Liver (tissue), 9 donors: Measurements from ENCODE around the gene MYO10. TPM values are rescaled to one million over a fixed set of nuclear protein-coding genes. Genes with fewer than 3 reads are reported as not detected.

Experiments used
- DNase-seq: peaks from one replicate; pipeline ENCODE4 v3.0.0-alpha.2; 2017; ENCODE audit warnings: low spot score
- H3K27ac ChIP-seq, 2 donors: one replicate each; pipeline ENCODE4 v1.7.0; 2013; ENCODE audit warnings: inconsistent platforms in 2 of 2, low read length in 2 of 2, control low read depth in 1 of 2, low read depth in 1 of 2, mild to moderate bottlenecking in 1 of 2
- H3K27me3 ChIP-seq, 4 donors: one replicate each; pipeline versions ENCODE4 v1.6.1 to v1.7.0; 2013; ENCODE audit warnings: low read length in 3 of 4, inconsistent platforms in 1 of 4, mild to moderate bottlenecking in 1 of 4, moderate library complexity in 1 of 4; ENCODE audit not compliant: control insufficient read depth in 4 of 4, insufficient read depth in 4 of 4
- H3K36me3 ChIP-seq, 4 donors: one replicate each; pipeline versions ENCODE4 v1.6.1 to v1.7.0; 2013; ENCODE audit warnings: low read length in 3 of 4, mild to moderate bottlenecking in 3 of 4, low read depth in 1 of 4, moderate library complexity in 1 of 4; ENCODE audit not compliant: control insufficient read depth in 4 of 4, insufficient read depth in 3 of 4
- H3K4me1 ChIP-seq, 4 donors: one replicate each; pipeline versions ENCODE4 v1.6.1 to v1.7.0; 2013; ENCODE audit warnings: low read length in 3 of 4, mild to moderate bottlenecking in 3 of 4, moderate library complexity in 1 of 4; ENCODE audit not compliant: control insufficient read depth in 4 of 4, insufficient read depth in 4 of 4
- H3K4me3 ChIP-seq, 3 donors: one replicate each; pipeline versions ENCODE4 v1.6.1 to v1.7.0; 2013; ENCODE audit warnings: low read length in 3 of 3, control low read depth in 1 of 3, low read depth in 1 of 3, mild to moderate bottlenecking in 1 of 3
- H3K9ac ChIP-seq, 2 donors: one replicate each; pipeline ENCODE4 v1.7.0; 2013; ENCODE audit warnings: low read length in 2 of 2, mild to moderate bottlenecking in 2 of 2, moderate library complexity in 2 of 2, control low read depth in 1 of 2, low read depth in 1 of 2
- H3K9me3 ChIP-seq, 4 donors: one replicate each; pipeline versions ENCODE4 v1.6.1 to v1.7.0; 2013; ENCODE audit warnings: low read length in 3 of 4; ENCODE audit not compliant: control insufficient read depth in 4 of 4
- EGR1 ChIP-seq, 2 donors: IDR thresholded peaks; 2 replicates each; pipeline ENCODE4 v1.6.1; 2016 to 2018; ENCODE audit warnings: antibody characterized with exemption in 2 of 2, low read depth in 2 of 2
- FOXA1 ChIP-seq: IDR thresholded peaks from 2 replicates; pipeline ENCODE4 v1.6.1; 2016; ENCODE audit warnings: antibody characterized with exemption
- FOXA2 ChIP-seq: IDR thresholded peaks from 2 replicates; pipeline ENCODE4 v1.6.1; 2016; ENCODE audit warnings: antibody characterized with exemption
- GABPA ChIP-seq, 2 donors: IDR thresholded peaks in 1 of 2; conservative IDR thresholded peaks in 1 of 2; 2 replicates each; pipeline ENCODE4 v1.6.1; 2016; ENCODE audit warnings: antibody characterized with exemption in 2 of 2, mild to moderate bottlenecking in 1 of 2, moderate library complexity in 1 of 2
- HNF4A ChIP-seq, 2 donors: conservative IDR thresholded peaks; 2 replicates each; pipeline ENCODE4 v1.6.1; 2016; ENCODE audit warnings: antibody characterized with exemption in 2 of 2, mild to moderate bottlenecking in 2 of 2
- HNF4G ChIP-seq: IDR thresholded peaks from 2 replicates; pipeline ENCODE4 v1.6.1; 2016; ENCODE audit warnings: antibody characterized with exemption
- JUND ChIP-seq, 2 donors: IDR thresholded peaks; 2 replicates each; pipeline ENCODE4 v1.6.1; 2016; ENCODE audit warnings: antibody characterized with exemption in 2 of 2
- NR2F2 ChIP-seq: IDR thresholded peaks from 2 replicates; pipeline ENCODE4 v1.6.1; 2016; ENCODE audit warnings: antibody characterized with exemption
- RAD21 ChIP-seq, 2 donors: IDR thresholded peaks; 2 replicates each; pipeline ENCODE4 v1.6.1; 2016; ENCODE audit warnings: antibody characterized with exemption in 2 of 2, mild to moderate bottlenecking in 2 of 2
- RXRA ChIP-seq, 2 donors: IDR thresholded peaks; 2 replicates each; pipeline ENCODE4 v1.6.1; 2017 to 2018; ENCODE audit warnings: antibody characterized with exemption in 2 of 2, mild to moderate bottlenecking in 1 of 2
- SP1 ChIP-seq: IDR thresholded peaks from 2 replicates; pipeline ENCODE4 v1.6.1; 2018; ENCODE audit warnings: antibody characterized with exemption, mild to moderate bottlenecking
- TAF1 ChIP-seq: conservative IDR thresholded peaks from 2 replicates; pipeline ENCODE4 v1.6.1; 2016; ENCODE audit warnings: antibody characterized with exemption, mild to moderate bottlenecking
- YY1 ChIP-seq: IDR thresholded peaks from 2 replicates; pipeline ENCODE4 v1.6.1; 2016; ENCODE audit warnings: antibody characterized with exemption, mild to moderate bottlenecking
- WGBS: extraction: QIAGEN DNeasy Blood & Tissue Kit; methylation state at CpG from one replicate; pipeline ENCODE4 v1.1.7; 2013; 5-methylcytosine and 5-hydroxymethylcytosine counted together
- polyA plus RNA-seq, 2 donors: library from polyadenylated mRNA; stranded (reverse) in 1 of 2; unstranded in 1 of 2; fragments of 200-250 nt in 1 of 2; fragments of >200 nt in 1 of 2; fragmentation: Nextera tagmentation in 1 of 2; extraction: Ambion mirVana in 1 of 2; gene quantifications; one replicate each; pipeline versions ENCODE4 v1.2.1 to v1.2.3, GENCODE V29; 2013 to 2015
- total RNA-seq, 2 donors: library from RNA; depleted of rRNA; stranded (reverse); fragments of >200 nt; gene quantifications; one replicate each; pipeline ENCODE4 v1.2.3, GENCODE V29; 2014
- TF ChIP-seq, protein P1 (sequence below): IDR thresholded peaks from 2 replicates; pipeline ENCODE4 v1.6.1; 2016; ENCODE audit warnings: antibody characterized with exemption
- TF ChIP-seq, protein P2 (sequence below): fragments of 150-350 bp; IDR thresholded peaks from 2 replicates; pipeline ENCODE4 v1.5.1; 2017; ENCODE audit warnings: improper control_type of control experiment, low read depth, low read length; ENCODE audit not compliant: missing input control
- TF ChIP-seq, protein P3 (sequence below): IDR thresholded peaks from 2 replicates; pipeline ENCODE4 v1.6.1; 2016; ENCODE audit warnings: antibody characterized with exemption, mild to moderate bottlenecking
- TF ChIP-seq, protein P4 (sequence below): IDR thresholded peaks from 2 replicates; pipeline ENCODE4 v1.6.1; 2016; ENCODE audit warnings: antibody characterized with exemption
- TF ChIP-seq, protein P5 (sequence below): IDR thresholded peaks from 2 replicates; pipeline ENCODE4 v1.6.1; 2016; ENCODE audit warnings: antibody characterized with exemption
- donor health status: healthy.
- donor health status: healthy.
- donor health status: healthy.
- donor health status: healthy.
- donor health status: healthy.

Gene MYO10
- total and polyA plus RNA-seq, 4 donors, result 4.3 to 15.3 (median 7.1) TPM

DNA sequence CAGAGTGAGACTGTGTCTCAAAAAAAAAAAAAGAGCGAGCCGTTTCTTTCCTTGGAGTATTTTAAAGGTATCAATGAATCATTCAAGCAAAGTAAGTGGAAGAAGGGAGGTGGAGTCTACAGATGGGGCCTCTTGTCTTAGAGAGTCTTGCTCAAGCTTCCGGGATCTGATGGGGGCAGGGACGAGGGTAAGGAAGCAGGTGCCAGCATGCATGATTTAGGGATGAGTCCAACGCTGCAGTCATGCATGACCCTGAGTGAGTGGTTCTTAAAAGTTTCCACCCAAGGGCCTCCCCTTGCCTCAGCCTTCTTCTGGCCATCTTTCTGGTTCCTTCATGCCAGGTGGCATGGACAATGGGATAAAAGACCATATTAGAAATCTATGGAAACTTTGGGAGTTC is 79.6 kb downstream of the MYO10 start:
- Histone ChIP-seq H3K27me3 (no peaks in the 10 kb centered on the region), H3K27ac (no peak overlapping the region), H3K4me1 (no peaks in the 10 kb centered on the region), H3K9ac (no peak overlapping the region), H3K36me3 (no peaks in the 10 kb centered on the region), H3K9me3 (peaks cover 0 to 4% (median under 1%) of the 10 kb centered on the region in 4 donors), H3K4me3 (no peak overlapping the region)
- no peak for TF ChIP-seq TAF1
- TF ChIP-seq RAD21 (IDR thresholded peaks at IDR 0.05), result no peak
- no peak for TF ChIP-seq YY1
- TF ChIP-seq FOXA1, result no peak
- TF ChIP-seq, protein P1, sequence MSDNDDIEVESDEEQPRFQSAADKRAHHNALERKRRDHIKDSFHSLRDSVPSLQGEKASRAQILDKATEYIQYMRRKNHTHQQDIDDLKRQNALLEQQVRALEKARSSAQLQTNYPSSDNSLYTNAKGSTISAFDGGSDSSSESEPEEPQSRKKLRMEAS, result no peak
- no peak for TF ChIP-seq GABPA (IDR thresholded peaks at IDR 0.05 in 1 of 2, conservative IDR thresholded peaks at IDR 0.05 in 1 of 2)
- no peak for TF ChIP-seq NR2F2
- TF ChIP-seq, protein P2, sequence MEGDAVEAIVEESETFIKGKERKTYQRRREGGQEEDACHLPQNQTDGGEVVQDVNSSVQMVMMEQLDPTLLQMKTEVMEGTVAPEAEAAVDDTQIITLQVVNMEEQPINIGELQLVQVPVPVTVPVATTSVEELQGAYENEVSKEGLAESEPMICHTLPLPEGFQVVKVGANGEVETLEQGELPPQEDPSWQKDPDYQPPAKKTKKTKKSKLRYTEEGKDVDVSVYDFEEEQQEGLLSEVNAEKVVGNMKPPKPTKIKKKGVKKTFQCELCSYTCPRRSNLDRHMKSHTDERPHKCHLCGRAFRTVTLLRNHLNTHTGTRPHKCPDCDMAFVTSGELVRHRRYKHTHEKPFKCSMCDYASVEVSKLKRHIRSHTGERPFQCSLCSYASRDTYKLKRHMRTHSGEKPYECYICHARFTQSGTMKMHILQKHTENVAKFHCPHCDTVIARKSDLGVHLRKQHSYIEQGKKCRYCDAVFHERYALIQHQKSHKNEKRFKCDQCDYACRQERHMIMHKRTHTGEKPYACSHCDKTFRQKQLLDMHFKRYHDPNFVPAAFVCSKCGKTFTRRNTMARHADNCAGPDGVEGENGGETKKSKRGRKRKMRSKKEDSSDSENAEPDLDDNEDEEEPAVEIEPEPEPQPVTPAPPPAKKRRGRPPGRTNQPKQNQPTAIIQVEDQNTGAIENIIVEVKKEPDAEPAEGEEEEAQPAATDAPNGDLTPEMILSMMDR, result no peak
- no peak for TF ChIP-seq HNF4A (conservative IDR thresholded peaks at IDR 0.05)
- TF ChIP-seq, protein P3, sequence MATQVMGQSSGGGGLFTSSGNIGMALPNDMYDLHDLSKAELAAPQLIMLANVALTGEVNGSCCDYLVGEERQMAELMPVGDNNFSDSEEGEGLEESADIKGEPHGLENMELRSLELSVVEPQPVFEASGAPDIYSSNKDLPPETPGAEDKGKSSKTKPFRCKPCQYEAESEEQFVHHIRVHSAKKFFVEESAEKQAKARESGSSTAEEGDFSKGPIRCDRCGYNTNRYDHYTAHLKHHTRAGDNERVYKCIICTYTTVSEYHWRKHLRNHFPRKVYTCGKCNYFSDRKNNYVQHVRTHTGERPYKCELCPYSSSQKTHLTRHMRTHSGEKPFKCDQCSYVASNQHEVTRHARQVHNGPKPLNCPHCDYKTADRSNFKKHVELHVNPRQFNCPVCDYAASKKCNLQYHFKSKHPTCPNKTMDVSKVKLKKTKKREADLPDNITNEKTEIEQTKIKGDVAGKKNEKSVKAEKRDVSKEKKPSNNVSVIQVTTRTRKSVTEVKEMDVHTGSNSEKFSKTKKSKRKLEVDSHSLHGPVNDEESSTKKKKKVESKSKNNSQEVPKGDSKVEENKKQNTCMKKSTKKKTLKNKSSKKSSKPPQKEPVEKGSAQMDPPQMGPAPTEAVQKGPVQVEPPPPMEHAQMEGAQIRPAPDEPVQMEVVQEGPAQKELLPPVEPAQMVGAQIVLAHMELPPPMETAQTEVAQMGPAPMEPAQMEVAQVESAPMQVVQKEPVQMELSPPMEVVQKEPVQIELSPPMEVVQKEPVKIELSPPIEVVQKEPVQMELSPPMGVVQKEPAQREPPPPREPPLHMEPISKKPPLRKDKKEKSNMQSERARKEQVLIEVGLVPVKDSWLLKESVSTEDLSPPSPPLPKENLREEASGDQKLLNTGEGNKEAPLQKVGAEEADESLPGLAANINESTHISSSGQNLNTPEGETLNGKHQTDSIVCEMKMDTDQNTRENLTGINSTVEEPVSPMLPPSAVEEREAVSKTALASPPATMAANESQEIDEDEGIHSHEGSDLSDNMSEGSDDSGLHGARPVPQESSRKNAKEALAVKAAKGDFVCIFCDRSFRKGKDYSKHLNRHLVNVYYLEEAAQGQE, result no peak
- TF ChIP-seq, protein P4, sequence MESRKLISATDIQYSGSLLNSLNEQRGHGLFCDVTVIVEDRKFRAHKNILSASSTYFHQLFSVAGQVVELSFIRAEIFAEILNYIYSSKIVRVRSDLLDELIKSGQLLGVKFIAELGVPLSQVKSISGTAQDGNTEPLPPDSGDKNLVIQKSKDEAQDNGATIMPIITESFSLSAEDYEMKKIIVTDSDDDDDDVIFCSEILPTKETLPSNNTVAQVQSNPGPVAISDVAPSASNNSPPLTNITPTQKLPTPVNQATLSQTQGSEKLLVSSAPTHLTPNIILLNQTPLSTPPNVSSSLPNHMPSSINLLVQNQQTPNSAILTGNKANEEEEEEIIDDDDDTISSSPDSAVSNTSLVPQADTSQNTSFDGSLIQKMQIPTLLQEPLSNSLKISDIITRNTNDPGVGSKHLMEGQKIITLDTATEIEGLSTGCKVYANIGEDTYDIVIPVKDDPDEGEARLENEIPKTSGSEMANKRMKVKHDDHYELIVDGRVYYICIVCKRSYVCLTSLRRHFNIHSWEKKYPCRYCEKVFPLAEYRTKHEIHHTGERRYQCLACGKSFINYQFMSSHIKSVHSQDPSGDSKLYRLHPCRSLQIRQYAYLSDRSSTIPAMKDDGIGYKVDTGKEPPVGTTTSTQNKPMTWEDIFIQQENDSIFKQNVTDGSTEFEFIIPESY, result no peak
- TF ChIP-seq EGR1 (IDR thresholded peaks at IDR 0.05; ENCODE audit: low read depth in 2 of 2), result no peak
- TF ChIP-seq JUND (IDR thresholded peaks at IDR 0.05), result no peak
- no peak for TF ChIP-seq RXRA (IDR thresholded peaks at IDR 0.05)
- TF ChIP-seq, protein P5, sequence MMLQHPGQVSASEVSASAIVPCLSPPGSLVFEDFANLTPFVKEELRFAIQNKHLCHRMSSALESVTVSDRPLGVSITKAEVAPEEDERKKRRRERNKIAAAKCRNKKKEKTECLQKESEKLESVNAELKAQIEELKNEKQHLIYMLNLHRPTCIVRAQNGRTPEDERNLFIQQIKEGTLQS, result no peak
- TF ChIP-seq FOXA2, result no peak
- 76% methylated on average over 5 of the region's 5 CpGs for WGBS
- DNase-seq, result no peak

DNA sequence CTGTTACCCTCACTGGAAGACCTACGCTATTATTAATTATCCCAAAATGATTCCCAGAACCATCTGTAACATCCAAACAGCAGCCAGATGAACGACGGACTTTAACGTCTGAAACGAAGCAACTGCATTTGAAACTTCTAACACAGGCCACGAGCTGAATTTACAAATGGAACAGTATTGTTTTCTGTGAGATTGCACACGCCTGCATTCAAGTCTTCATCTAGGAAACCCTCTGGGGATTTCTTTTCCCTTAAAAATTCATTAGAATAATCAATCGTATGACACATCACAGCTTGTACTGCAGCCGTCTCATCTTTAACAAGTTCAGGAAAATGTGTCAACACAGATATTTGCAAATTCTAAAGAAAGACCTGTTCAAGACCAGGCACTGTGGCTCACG is 80.2 kb downstream of the MYO10 start:
- Histone ChIP-seq H3K9ac (no peak overlapping the region), H3K9me3 (peaks cover 0 to 4% (median under 1%) of the 10 kb centered on the region in 4 donors), H3K27me3 (no peaks in the 10 kb centered on the region), H3K36me3 (no peaks in the 10 kb centered on the region), H3K27ac (no peak overlapping the region), H3K4me3 (no peak overlapping the region), H3K4me1 (no peaks in the 10 kb centered on the region)
- WGBS, result 74% methylated on average over 10 of the region's 10 CpGs
- no peak for DNase-seq
- TF ChIP-seq JUND (IDR thresholded peaks at IDR 0.05) (no peak), SP1 (no peak), GABPA (IDR thresholded peaks at IDR 0.05 in 1 of 2, conservative IDR thresholded peaks at IDR 0.05 in 1 of 2) (no peak), HNF4G (no peak)
